ENCODE results near the gene CXCL5.

Gene CXCL5

GRCh38 chr4:73998040-73999011, at the start of gene CXCL5:
TSS of gene CXCL5 (minus strand) at chr4:73998677. CDS start at chr4:73998581, 96 bp downstream.
- no peak for DNase-seq (ENCODE audit: low spot score)

GRCh38 chr4:74047152-74047551, 48.7 kb upstream of the CXCL5 start:
- DNase-seq (ENCODE audit: low spot score), result no peak

- no peak for DNase-seq (ENCODE audit: low spot score)
These were observed 47.3 kb upstream of the CXCL5 start for GRCh38 chr4:74045772-74046171.

- no peak for DNase-seq (ENCODE audit: low spot score)
These were observed 46.8 kb upstream of the CXCL5 start for GRCh38 chr4:74045247-74045646.

- DNase-seq (ENCODE audit: low spot score), result no peak
These were observed 46.2 kb upstream of the CXCL5 start for GRCh38 chr4:74044677-74045076.

- DNase-seq (ENCODE audit: low spot score), result no peak
These were observed 44.2 kb upstream of the CXCL5 start for GRCh38 chr4:74042681-74043080.

GRCh38 chr4:74041418-74041817, 42.9 kb upstream of the CXCL5 start:
- no peak for DNase-seq (ENCODE audit: low spot score)

- DNase-seq (ENCODE audit: low spot score), result no peak
These were observed 40.9 kb upstream of the CXCL5 start for GRCh38 chr4:74039315-74039763.

- DNase-seq (ENCODE audit: low spot score), result peak; percentile 18
These were observed 40.2 kb upstream of the CXCL5 start, which contains the start of gene CXCL3 for GRCh38 chr4:74038425-74039314. TSS of gene CXCL3 (minus strand) at chr4:74038689. CDS start at chr4:74038611, 78 bp downstream.

GRCh38 chr4:74038086-74038424, 39.6 kb upstream of the CXCL5 start:
- DNase-seq (ENCODE audit: low spot score), result no peak

- no peak for DNase-seq (ENCODE audit: low spot score)
These were observed 38.8 kb upstream of the CXCL5 start for GRCh38 chr4:74037076-74037955.

GRCh38 chr4:74033739-74034138, 35.3 kb upstream of the CXCL5 start:
- no peak for DNase-seq (ENCODE audit: low spot score)

- DNase-seq (ENCODE audit: low spot score), result no peak
These were observed 33.6 kb upstream of the CXCL5 start for GRCh38 chr4:74032064-74032463.

GRCh38 chr4:74031576-74031975, 33.1 kb upstream of the CXCL5 start:
- DNase-seq (ENCODE audit: low spot score), result no peak

GRCh38 chr4:74030285-74030684, 31.8 kb upstream of the CXCL5 start:
- DNase-seq (ENCODE audit: low spot score), result no peak

- DNase-seq (ENCODE audit: low spot score), result no peak
These were observed 30.0 kb upstream of the CXCL5 start for GRCh38 chr4:74028504-74028903.

- DNase-seq (ENCODE audit: low spot score), result no peak
These were observed 25.2 kb upstream of the CXCL5 start for GRCh38 chr4:74023709-74024108.

GRCh38 chr4:74021601-74022000, 23.1 kb upstream of the CXCL5 start:
- no peak for DNase-seq (ENCODE audit: low spot score)

GRCh38 chr4:74018771-74019170, 20.3 kb upstream of the CXCL5 start:
- DNase-seq (ENCODE audit: low spot score), result no peak

- no peak for DNase-seq (ENCODE audit: low spot score)
These were observed 19.6 kb upstream of the CXCL5 start for GRCh38 chr4:74018116-74018515.

GRCh38 chr4:74016068-74016467, 17.6 kb upstream of the CXCL5 start:
- DNase-seq (ENCODE audit: low spot score), result no peak
